GM10266 (cell line): ENCODE data around the gene OGFRL1.

Experiments used
- DNase-seq: peaks from one replicate; pipeline ENCODE4 v3.0.0; 2012; ENCODE audit errors: extremely low spot score
- TF ChIP-seq, protein P1 (sequence below): IDR thresholded peaks from 2 replicates; pipeline ENCODE4 v1.5.1; 2012; ENCODE audit warnings: mild to moderate bottlenecking, low read depth; ENCODE audit not compliant: control insufficient read depth, insufficient read depth; ENCODE audit errors: missing control alignments

The OGFRL1 gene

DNA sequence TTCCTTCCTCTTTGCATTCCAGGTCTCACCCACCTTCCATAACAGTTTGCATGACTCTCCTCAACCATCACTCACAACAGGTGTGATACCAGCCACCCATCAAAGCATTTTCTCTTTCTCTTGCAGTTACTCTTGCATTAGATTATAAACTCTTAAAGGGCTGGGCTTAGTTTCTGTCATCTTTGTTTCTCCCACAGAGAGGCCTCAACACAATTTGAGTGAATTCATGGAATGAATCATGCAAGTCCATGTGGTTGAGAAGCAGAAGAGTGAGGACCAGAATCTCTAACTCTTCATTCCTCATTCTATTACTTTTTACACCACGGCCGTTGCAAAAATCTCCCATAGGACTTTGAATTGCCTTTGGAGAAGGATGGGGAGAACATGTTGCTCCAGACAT, 31.4 kb downstream of the OGFRL1 start:
- no peak for DNase-seq
- TF ChIP-seq, protein P1, sequence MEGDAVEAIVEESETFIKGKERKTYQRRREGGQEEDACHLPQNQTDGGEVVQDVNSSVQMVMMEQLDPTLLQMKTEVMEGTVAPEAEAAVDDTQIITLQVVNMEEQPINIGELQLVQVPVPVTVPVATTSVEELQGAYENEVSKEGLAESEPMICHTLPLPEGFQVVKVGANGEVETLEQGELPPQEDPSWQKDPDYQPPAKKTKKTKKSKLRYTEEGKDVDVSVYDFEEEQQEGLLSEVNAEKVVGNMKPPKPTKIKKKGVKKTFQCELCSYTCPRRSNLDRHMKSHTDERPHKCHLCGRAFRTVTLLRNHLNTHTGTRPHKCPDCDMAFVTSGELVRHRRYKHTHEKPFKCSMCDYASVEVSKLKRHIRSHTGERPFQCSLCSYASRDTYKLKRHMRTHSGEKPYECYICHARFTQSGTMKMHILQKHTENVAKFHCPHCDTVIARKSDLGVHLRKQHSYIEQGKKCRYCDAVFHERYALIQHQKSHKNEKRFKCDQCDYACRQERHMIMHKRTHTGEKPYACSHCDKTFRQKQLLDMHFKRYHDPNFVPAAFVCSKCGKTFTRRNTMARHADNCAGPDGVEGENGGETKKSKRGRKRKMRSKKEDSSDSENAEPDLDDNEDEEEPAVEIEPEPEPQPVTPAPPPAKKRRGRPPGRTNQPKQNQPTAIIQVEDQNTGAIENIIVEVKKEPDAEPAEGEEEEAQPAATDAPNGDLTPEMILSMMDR = no peak

DNA sequence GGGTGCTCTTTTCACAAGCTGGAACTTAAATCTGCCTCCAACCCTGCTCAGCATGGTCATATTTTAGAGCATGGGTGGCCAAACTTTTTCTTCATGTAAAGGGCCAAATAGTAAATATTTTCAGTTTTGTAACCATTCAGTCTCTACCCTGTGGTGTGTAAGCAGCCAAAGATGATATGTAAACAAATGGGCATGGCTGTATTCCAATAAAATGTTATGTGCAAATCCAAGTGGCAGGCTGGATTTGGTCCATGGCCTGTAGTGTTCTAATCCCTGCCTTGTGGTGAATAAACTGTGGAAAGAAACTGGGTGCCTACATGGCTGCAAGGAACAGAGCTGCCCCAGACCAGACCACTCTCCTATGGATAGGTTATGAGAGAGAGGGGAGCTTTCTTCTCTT, 32.7 kb downstream of the OGFRL1 start:
- TF ChIP-seq, protein P1 = no peak
- DNase-seq = no peak

DNA sequence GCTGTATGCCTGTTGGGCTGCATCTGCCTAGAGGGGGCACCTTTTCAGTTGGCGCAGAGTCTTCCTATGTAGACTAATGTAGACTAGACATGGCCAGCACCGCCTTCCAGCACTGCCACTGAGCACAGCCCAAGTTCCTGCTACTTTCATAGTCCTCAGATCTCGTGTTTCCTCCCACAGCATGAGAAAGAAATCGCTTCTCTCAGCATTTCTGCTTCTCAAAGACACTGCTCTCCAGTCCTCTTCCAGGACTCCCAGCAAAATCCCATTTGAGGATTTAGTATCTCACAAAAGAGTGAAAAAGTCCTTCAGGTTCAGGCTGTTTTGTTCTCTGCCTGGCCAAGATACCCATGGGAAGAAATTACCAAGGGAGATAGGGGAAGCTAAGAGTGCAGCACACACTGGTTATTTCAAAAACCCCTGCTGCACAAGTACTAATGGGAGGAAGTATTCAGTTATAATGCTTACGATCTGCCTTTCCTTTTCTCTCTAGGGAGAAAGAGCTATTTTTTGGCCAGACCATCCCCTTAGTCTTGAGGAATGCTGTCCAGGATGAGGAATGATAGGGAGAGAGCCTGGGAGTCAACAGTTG, 35.7 kb downstream of the OGFRL1 start:
- no peak for DNase-seq
- TF ChIP-seq, protein P1 = no peak

DNA sequence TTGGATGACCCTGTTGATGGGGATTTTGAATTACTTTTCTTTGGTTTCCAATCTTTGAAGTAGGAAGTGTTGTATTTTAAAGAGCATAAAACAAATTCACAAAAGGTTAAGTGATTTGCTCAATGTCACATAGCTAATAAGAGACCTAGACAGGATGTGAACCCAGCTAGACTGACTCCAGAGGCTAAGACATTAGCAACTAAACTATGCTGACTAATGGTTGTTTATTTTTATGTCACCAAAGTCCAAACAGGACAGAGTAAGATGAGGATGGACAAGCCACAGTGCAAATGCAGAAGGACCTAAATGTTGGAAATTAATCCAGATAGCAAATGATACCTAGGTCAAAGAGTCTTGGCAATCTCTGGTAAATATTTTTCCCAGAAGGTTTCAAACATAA, 38.0 kb downstream of the OGFRL1 start:
- TF ChIP-seq, protein P1 = no peak
- DNase-seq = no peak

DNA sequence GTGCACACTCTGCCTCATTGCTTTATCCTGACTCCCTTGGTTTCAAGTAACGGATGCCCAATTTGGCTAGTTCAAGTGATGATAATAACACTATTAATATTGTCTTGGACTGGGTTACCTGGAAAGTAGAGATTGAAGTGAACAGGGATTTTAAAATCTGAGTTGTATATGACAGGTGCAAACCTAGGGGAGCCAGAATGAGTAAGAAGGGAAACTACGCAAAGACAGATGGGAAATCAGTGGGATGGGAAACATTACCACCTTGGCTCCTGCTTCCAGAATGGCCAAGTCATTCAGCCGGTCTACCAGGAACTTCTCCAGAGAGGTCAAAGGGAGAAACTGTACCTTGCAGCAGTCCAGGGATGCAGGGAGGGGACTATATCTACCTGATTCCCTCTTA, 41.9 kb downstream of the OGFRL1 start:
- no peak for DNase-seq
- TF ChIP-seq, protein P1 = no peak

DNA sequence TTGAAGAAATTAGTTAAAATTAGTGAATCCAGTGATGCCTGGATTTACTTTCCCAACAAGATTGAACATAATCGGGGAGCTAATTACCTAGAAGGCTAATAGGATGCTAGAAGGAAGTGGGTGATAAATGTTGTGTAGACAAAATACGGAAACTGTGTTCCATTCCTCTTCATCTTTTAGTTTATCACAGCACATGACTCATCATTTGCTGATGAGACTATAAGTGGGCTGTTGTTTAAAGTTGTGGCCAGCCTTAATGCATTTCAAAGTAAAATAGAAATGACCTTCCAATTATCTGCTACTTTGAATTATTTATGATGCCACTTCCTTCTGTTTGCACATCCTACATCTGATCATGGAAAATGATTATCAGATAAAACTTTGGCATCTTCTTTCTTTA, 43.4 kb downstream of the OGFRL1 start:
- TF ChIP-seq, protein P1 = no peak
- DNase-seq = no peak

DNA sequence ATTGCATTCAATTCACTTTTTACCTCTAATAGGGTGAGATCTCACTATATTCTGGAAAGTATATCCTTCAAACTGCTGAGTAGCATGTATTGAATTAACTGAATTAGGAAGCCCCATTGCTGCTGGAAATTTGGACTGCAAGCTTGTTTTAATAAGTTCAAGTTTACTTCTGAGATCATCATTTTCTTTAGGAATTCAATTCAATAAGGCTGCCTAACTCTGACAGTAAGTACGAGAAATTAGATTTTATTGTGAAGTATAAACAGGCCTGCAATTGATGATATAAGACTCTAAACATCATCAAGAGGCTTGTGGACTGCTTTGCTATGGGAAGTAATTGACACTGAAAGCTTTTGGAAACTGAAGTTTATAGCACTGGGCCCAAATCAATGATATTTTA, 44.4 kb downstream of the OGFRL1 start:
- TF ChIP-seq, protein P1 = no peak
- DNase-seq = no peak
